ENCODE measurements around the gene C11orf97.

- no peak for TF ChIP-seq CTCF (IDR thresholded peaks at IDR 0.05)
- no peak for TF ChIP-seq ZFX (IDR thresholded peaks at IDR 0.05; ENCODE audit: borderline replicate concordance)
Observed at GRCh38 chr11:94549146-94549545, 36.9 kb downstream of the C11orf97 start.

Data from 22Rv1 (cell line).